Colon (tissue), 2 donors: ENCODE results near the gene TTLL7.

ENCODE experiments used
- FAIRE-seq: peaks from 2 replicates; lab custom pipeline; 2012; peaks lifted over from hg19 to GRCh38; lab: Jason Lieb, UNC
- donor health status: control.
- donor health status: control.

TTLL7 gene, protein sequence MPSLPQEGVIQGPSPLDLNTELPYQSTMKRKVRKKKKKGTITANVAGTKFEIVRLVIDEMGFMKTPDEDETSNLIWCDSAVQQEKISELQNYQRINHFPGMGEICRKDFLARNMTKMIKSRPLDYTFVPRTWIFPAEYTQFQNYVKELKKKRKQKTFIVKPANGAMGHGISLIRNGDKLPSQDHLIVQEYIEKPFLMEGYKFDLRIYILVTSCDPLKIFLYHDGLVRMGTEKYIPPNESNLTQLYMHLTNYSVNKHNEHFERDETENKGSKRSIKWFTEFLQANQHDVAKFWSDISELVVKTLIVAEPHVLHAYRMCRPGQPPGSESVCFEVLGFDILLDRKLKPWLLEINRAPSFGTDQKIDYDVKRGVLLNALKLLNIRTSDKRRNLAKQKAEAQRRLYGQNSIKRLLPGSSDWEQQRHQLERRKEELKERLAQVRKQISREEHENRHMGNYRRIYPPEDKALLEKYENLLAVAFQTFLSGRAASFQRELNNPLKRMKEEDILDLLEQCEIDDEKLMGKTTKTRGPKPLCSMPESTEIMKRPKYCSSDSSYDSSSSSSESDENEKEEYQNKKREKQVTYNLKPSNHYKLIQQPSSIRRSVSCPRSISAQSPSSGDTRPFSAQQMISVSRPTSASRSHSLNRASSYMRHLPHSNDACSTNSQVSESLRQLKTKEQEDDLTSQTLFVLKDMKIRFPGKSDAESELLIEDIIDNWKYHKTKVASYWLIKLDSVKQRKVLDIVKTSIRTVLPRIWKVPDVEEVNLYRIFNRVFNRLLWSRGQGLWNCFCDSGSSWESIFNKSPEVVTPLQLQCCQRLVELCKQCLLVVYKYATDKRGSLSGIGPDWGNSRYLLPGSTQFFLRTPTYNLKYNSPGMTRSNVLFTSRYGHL

DNA sequence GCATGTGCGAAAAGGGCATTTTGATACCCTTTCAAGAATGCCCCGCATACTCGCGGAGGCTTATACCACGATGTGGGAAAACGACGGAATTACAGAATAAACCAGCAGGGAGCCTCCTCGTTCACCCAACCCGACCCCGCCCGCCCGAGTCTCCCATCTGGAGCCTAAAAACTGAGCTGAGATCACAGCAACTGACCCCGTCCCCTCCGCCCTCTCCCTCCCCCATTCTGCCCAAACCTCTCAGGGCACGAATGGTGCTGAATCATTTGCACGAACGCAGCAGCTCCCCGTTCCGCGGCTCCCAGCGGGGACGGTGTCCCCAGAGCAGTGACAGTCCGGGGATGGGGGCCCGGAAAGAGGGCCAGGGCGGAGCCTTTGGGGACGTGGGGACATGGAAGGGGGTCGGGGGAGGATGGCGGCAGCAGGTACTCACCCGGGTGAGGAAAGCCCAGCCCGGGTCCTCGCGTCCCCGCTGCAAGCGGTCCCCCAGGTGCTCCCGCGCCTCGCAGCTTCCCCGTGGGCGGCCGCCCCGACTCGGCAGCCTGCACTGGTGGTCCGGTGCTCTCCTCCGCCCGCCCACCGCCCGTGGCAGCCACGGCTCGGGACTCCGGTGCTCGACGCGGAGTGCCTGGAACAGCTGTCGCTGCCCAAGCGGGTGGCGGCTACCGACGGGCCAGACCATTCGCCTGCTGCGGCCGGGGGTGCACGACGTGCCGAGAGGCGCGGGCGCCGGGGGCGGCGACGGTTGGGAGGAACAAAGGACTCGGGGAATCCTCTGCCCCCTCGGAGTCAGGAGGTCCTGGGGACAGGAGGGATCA is at the start of gene TTLL7:
Gene TTLL7, minus strand, starts transcription at position 635 of the 818 bp plus-strand sequence. CDS start 46,921 bp downstream, outside the sequence.
- no peak for FAIRE-seq

DNA sequence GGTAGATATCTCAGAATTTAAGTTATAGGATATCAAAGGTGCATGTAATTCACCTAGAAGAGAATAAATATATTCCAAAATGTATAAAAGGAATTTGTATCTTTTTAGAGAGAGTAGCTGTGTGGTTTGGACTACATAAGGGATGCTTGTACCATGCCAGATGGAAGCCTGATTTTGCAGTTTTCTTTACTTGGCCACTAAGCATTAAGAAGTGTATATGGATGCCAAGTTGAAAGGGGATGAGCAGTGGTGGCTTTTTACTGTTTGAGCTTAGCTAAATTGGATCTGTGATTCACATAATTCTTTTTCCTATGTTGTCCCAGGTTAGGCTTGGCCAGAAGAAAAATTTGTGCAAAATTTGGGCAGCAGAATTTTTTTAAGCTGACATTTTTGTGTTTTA is 43.5 kb upstream of the TTLL7 start:
- no peak for FAIRE-seq

DNA sequence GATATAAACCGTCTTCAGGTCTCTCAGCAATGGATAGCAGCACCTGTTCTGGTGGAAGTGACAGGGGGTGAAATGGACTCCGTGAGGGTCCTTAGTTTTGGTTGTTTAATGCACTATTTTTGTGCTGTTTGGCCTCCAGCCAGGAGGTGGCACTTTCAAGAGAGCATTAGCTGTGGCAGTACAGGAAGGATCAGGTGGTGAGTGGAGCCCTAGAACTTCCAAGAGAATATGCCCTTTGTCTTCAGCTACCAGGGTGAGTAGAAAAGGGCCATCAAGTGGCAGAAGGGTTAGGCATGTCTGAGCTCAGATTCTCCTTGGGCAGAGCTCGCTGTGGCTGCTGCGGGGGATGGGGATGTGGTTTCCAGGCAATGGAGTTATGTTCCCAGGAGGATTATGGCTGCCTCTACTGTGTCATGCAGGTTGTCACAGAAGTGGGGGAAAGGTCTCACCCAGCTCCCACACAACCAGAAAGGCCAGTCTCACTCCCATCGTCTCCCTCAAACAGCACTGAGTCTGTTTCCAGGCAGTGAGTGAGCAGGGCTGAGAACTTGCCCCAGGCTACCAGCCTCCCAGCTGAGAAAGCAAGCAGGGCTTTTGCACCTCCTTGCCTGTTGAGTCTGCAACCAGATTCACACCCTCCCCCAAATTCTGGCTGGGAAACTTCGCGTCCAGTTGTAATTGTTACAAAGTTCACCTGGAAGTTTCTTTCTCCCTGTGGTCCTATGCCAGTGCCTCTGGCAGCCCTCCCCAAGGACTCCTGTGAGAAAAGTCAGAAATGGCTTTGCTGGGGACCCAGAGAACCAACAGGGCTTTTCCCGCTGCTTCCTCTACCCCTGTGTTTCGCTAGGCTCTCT is 39.1 kb upstream of the TTLL7 start:
- no peak for FAIRE-seq

DNA sequence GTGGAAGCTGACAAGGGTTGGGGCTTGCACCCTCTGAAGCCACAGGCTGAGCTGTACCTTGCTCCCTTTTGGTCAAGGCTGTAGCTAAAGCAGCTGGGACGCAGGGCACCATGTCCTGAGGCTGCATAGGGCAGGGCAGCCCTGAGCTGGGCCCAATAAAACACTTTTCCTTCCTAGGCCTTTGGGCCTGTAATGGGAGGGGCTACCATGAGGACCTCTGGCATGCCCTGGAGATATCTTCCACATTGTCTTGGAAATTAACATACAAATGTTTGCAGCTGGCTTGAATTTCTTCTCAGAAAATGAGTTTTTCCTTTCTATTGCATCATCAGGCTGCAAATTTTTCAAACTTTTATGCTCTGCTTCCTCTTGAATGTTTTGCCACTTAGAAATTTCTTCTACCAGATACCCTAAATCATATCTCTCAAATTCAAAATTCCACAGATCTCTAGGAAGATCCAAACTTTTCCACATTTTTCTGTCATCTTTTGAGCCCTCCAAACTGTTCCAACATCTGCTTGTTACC is 32.9 kb upstream of the TTLL7 start:
- FAIRE-seq: no peak

DNA sequence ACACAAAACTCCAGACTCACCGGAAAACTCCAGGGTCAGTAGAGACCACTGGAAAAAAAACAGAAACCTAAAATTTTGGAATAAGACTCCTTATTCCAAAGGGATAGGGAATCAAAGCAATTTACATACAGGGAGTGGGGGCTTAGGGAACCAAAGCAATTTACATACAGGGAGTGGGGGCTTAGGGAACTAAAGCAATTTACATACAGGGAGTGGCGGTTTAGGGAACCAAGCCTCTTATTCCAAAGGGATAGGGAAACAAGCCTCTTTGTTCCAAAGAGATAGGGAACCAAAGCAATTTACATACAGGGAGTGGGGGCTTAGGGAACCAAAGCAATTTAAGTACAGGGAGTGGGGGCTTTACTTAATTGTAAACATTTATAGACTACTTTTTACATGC is 28.4 kb upstream of the TTLL7 start:
- no peak for FAIRE-seq

DNA sequence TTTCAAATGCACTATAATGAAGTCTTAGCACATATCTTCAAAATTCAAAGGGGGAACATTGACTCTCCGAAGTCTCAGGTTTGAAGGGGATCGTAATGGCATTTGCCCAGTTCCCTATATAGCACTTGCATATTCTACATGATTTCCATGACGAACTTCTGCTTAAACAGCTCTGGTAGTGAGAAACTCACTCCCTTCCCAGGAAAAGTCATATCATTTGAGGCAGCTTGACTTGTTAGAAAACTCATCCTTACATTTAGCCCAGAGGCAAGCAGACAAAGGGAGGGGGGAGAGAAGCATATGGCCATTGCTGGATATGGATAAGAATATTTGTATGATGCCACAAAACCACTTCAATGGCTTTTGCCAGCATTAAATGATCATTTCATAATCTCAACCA is 27.0 kb upstream of the TTLL7 start:
- FAIRE-seq: no peak

DNA sequence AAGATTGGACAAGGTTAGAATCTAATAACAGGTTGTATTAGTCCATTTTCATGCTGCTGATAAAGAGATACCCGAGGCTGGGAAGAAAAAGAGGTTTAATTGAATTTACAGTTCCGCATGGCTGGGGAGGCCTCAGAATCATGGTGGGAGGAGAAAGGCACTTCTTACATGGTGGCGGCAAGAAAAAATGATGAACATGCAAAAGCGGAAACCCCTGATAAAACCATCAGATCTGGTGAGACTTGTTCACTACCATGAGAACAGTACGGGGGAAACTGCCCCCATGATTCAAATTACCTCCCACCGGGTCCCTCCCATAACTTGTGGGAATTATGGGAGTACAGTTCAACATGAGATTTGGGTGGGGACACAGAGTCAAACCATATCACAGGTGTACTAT is 22.9 kb upstream of the TTLL7 start:
- FAIRE-seq: no peak

DNA sequence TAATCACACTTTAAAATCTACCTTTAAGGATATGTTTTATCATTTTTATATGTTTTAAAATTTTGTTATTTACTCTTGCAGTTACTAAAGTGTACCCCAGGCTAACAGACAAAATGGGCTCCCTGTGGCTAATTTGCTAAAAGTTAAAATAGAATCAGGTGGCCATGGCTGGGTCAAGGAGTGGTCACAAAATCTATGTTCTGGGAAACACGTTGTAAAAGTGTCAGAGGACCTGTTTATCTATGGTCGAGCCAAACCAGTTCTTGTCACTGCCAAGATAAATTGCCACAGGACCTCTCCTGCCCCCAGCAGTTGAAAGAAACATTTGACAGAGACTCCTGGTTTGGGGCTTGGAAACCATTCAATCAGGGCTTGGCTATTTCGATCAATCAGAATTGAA is 21.2 kb upstream of the TTLL7 start:
- no peak for FAIRE-seq

DNA sequence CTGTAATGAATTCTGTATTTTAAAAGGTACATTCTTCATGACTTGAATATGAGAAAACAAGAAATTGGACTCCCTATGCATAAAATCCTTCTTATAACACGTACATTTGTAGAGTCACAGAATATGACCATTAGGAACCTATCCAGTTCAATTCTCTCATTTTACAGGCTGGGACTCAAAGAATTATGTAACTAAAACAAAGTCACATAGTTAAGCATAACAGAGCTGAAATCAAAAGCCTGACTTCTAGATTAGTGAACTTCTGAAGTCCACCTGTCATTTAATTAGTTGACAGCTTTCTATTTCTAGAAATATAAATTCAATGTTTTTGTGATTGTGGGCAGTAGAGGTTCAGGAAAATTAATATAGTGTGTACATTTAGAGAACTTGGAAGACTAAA is 20.3 kb upstream of the TTLL7 start:
- FAIRE-seq: no peak

DNA sequence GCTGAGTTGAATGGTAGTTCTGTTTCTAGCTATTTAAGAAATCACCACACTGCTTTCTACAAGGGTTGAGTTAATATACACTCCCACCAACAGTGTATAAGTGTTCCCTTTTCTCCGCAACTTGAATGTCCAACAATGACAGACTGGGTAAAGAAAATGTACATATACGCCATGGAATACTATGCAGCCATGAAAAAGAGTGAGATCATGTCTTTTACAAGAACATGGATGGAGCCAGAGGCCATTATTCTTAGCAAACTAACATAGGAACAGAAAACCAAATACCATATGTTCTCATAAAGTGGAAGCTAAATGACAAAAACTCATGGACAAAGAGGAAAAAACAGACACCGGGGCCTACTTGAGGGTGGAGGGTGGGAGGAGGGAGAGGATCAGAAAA is 14.8 kb upstream of the TTLL7 start:
- FAIRE-seq: no peak

DNA sequence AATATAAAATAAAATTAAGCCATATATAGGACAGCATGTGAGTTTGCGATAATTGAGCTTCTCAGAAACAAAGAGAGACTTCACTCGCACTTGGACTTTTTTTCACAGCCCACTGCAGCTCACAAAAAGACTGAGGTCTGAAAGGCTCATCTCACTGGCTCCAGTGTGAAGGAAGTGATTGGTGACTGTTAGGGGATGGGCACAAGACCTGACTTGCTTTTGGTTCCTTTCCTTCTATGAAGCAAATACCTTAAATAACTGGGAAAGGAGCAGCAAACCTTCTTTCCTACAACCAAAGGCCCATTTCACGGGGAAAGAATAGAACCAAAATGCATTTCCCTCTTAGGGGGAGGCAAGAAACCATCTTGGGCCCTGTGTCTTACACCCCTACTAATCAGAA is 13.1 kb upstream of the TTLL7 start:
- FAIRE-seq: no peak

DNA sequence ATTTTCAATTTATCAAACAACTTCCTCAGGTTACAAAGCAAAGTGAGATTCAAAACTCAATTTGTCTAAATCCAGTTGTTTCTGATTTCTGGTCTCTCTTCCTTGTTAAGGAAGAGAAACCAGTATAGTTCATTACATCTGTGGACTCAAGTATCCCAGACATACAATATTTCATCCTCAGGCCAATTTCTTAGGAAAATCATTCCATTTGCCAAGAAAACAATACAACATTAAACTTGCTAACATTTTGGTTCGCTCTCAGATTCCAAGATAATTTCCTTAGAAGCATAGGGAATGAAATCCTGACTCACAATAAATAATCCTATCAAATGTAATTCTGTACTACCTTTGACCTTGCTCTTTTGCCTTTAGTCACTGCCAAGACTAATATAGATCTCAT is 11.2 kb upstream of the TTLL7 start:
- FAIRE-seq: no peak

DNA sequence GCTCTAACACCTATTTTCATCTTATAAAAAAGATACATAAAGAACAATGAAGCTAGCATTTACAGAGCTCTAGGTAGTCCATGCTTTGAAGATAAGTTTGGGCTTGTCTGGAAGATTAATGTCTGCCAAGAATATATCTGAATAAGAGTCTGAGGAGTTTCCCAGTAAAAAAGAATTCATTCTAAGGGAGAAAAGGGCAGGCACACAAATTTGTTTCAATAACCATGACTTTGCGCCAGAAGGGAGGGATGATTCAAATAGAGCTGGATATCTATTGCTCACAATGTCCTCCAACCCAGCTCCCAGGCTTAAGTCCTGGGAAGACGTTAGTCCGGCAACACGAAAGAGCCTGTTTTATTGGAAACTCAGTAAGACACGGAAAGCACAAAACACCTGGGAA is 9.7 kb upstream of the TTLL7 start:
- FAIRE-seq: no peak

DNA sequence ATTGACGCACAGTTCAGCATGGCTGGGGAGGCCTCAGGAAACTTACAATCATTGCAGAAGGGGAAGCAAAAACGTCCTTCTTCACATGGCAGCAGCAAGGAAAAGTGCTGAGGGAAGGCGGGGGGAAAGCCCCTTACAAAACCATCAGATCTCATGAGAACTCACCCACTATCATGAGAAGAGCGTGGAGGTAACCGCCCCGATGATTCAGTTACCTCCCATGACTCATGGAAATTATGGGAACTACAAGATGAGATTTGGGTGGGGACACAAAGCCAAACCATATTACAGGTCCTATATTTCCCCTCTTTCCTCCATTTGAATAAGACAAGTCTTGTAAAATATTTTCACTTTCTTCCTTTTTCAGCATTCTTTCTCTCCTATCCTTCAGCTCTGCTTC is 7.7 kb upstream of the TTLL7 start:
- FAIRE-seq: no peak

DNA sequence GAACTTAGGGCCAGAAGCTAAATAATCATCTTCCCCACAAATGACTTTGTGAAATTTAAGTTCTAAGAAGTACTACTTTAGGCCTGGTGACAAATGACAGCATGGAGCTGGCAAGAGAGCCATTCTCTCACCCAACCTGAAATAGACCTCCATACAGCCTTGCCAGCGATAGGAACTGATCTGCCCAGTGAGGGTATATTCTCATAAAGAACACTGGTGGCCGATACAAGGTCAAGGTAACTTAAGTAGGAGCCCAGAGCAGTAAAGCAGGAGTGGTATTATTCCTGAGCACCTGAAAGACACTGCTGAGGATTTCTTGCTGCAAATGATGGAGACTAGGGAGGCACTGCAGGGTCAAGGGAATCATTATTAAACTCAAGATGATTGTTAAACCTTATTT is 2.6 kb upstream of the TTLL7 start:
- no peak for FAIRE-seq

DNA sequence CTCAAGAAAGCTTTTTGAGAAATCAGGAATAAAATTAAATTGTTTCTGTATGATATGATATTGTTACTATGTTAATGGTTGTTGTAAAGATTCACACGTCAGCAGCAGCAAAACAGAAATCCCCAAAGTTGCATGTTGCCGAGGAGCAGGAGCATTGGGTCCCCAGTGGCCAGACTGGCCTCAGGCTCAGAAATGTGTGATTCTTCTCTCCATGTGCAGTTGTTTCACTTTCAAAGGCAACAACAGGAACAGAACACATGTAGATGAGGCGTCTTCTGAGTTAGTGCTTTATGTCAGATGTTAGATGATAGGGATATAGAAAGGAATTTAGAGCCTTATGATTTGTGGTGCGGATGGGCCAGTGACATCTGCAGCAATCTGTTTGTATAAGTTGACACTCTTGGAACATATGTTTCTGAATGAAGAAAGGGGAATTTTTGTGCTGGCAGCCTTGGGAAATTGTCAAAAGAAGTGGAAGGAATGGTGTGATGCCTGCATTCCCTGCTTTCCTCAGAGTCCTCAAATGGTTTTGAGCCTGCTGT is 2.1 kb upstream of the TTLL7 start:
- FAIRE-seq: no peak

DNA sequence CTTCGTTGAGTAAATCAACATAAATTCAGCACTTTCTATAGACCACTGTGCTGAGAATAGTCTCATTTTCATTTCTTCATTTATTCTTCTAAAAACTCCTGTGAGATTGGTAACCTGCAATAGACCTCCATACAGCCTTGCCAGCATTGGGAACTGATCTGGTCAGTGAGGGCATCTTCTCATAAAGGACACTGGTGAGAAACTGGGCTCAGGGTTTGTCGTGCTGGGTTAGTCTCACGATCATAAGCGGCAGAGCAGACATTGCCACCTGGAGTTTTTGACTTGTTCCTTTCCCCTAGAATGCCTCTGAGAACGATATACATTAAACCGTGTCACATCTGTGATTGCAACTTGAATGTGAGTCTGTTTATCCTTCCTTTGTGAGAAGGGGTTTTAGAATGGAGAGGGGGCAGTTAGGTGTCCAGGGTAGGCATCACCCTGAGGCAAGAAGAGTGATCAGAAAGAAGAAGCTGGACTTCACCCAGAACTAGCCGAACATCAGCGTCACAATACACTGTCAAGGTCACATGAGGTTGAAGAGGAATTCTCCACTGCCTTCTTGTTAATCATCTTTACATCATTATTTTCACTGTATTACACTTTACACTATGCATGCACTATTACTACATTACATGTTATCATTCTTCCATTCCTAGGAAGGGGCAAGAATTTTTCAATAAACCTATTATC is 1.4 kb upstream of the TTLL7 start:
- no peak for FAIRE-seq

DNA sequence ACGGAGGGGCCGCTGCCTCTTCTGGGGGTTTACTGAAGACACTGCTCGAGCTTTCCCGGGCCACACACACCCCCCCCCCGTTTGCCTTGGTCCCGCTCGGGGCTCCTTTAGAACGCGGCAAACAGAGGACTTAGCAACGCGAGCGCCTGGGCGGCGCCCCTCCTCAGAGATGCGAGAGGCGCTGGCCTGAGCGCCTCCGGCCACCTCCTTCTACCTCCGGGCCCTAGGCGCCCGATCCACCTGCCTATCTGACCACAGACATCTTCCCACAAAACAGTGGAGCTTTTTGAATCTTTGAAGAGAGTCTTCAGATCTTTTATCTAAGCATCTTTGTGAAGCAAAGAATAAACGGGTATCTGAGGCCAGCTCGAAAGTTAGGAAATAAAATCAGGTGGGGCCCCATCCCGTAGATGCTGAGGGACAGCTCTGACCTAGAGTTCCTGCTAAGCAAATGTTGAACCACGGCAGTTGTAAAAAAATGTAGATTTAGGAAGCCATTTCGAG is 436 bp upstream of the TTLL7 start:
- FAIRE-seq: no peak

DNA sequence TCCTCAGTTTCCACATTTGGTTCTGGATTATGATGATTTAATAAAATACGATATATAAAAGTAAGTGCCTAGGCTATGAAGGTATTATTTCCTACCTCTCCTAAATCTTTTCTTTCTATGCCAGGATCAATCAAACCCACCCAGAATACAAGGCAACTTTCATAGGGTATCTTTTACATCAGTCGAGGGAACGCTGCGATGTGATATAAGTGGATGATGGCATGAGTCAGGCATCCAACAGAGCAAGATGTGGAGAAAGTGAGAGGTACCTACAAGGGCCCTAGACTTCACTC is 781 bp downstream of the TTLL7 start:
- no peak for FAIRE-seq

DNA sequence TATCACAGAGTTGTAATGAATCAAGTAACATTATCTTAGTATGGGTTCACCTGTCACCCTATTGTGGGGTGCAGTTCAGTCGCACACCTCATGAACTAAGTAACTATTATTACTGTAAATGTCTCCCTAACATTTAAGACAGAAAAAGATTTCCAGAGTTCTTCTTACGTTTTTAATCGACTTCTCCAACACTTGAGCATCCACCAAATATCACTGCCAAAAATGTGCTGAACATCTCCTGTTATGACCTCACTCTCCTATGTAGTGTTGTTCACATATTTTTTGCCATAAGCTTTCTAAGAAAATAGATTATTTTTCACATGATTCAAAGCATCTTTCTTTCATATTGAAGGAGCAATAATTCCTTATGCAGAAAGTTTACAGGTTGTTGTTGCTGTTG is 1.3 kb downstream of the TTLL7 start:
- no peak for FAIRE-seq
